Retina (tissue), 1 donor: Measurements from ENCODE around the gene MYOM3.
A peak's percentile ranks its signal among the peaks of the same experiment; 100 is the strongest.

Experiments
- DNase-seq: peaks from one replicate; pipeline ENCODE4 v3.0.0-alpha.2; 2016

The MYOM3 gene

DNA sequence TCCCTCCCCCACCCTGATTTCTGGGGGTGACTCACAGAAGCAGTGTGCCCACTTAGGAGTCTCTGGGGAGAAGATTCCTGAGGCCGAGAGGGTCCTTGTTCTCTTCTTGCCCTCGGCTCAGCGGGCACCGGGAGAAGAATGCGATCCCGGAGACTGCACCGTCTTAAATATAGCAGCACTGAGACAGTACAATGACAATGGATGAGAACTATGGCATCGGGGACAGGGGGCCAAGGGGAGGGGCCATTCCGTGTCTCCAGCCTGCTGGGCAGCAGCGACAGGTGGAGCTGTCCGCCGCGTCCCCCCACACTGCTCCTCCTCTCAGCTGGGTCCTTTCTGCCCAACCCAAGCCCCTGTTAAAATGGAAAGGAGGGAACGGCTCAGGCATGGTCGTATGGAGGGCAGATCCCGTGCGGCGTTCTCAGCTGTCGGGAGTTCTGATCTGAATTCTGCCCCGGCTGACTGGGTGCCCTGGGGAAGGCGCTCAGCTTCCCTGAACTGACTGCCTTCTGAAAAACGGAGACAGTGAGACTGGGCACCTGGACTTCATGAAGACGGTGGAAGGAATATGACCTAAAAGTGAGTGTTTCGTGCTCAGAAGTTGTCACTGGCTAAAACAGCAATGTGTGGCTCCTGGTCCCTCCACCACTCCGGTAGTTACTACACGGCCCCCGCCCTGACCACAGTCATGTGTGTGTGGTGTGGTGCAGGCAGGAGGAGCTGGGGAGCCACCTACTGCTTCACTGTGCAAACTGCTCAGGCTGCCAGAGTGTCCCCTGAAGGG, at the start of gene MYOM3:
MYOM3 (minus strand) TSS at position 140 of the 784 bp plus-strand sequence. CDS start 3,499 bp downstream, outside the sequence.
- DNase-seq: peak; percentile 74

DNA sequence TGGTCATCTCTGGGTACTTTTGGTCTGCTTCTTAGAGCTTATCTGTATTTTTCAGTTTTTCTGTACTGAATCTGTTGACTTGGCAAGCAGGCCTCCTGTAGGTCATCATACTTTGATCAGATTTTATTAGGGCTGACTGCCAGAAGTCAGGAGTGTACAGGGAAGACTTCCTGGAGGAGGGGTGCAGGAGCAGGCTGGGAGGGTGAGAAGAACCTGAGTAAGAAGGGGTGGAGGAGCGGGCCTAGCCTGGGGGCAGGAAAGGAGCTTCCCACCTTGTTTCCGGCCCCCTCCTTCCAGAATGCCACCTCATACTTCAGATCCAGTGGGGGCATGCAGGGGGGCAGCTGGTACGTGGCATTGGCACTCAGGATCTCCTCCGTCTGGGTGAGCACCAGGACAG, 49.3 kb upstream of the MYOM3 start:
- DNase-seq: no peak

DNA sequence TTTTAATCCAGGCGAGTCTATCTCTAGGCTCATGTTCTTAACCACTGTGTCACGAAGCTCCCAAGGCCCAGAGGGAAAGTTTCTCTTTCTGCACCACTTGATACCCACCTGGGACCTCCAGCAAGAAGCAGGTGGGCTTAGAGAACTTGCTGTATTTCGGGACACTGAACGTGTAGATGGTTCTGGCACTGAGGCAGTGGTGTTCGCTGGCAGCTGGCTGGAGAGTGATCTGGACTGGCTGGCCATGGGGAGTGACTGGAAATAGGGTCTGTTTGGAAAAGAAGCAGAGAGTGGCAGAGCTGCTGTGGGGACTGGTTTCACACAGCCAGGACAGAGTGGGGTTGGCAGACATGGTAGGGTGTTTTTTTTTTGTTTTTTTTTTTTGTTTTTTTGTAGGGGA, 47.4 kb upstream of the MYOM3 start:
- DNase-seq: no peak

GRCh38 chr1:24157918-24158481, 46.1 kb upstream of the MYOM3 start:
- no peak for DNase-seq

GRCh38 chr1:24156542-24157260, 44.8 kb upstream of the MYOM3 start:
- no peak for DNase-seq

- DNase-seq: no peak
Measured at GRCh38 chr1:24155011-24155782, 43.3 kb upstream of the MYOM3 start.

GRCh38 chr1:24154215-24154614, 42.3 kb upstream of the MYOM3 start:
- DNase-seq: no peak

DNA sequence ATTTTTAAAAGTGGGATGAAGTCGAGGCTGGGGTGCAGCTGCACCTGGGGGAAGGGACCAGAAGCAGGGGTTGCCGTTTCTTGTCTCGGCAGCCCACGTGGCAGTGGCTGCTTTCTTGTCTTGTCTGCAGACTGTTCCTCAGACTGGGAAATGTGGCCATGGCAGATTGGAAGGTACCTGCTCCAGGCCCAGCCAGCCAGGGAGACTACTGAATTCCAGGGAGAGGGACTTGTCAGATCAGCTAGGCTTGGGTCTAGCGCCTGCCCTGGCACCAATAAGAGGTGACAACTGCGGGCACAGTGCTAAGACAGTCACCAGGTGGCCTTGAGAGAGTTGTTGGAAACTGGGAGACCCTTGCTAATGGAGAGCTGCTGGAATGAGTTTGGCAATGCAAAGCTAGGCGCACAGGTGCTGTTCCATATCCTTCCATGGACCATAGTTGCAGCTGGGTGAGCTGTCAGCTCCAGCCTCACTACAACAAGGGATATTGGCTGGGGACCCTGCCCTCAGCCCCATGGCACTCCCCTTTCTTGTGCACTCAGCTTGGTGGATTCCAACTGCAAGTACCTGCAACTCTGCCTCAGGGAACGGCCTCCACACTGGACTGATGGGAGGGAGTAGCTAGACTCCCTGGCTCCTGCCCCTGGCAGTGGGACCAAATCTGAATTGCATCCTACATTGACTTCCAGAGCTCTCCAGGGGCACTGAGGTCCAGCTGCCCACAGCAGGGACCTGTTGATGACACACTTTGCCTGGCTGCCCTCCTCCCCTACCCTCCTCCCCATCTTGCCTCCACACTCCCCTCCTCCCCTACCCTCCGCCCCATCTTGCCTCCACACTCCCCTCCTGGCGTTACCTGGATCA, 40.9 kb upstream of the MYOM3 start:
- DNase-seq: no peak

DNA sequence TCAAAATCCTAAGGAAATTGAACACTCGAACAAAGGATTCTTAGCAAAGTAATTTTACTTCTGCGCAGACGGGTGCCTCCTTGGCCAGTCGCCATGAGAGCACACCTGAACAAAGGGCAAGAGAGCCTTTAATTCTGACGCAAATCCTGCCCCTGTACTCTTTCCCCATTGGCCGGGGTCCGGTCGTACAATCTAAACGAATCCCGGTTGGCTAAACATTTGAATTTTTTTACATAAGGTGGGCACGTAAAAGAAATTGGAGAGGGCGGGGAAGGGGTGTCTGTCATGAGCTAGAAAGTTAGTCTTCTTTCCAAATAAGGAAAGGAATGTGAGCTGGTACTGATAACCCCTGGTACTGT, 39.2 kb upstream of the MYOM3 start:
- DNase-seq: no peak

DNA sequence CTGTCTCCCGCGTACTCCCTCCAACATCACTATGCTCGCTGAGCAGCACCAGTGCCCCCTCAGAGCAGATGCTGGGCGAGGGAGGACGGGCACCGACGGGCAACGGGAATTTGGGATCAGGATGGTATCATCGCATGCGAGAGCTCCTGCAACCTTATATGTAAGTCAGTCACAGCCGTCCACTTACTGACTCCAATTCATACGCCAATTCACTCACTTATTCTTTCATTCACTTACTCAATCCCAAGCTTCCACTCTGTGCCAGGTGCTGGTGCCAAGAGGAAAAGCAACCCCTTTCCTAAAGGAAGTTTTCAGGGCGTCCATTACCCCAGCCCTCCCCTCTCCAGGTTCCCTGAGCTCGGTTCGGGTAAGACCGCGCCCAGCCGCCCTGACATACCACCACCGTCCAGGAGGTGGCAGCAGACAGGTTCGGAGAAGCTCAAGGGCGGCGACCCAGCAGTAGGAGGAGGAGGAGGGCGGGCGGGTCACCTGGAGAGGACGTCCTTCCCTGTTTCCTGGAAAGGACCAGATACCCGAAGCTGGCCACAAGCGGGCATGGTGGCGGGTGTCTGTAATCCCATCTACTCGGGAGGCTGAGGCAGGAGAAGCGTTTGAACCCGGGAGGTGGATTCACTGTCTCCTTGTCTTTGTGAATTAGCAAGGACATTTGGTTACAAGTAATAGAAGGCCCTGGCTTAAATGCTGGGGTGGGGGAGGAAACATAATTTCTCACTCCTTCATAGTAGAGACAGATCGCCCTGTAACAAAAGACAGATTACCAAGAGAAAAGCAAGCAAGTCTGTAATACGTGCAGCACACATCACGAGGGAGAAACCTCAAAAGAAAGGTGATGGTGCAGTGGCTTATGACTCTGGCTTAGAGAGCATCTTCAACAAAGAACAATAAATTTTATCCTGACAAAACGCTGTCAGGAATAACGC, 38.6 kb upstream of the MYOM3 start:
- peak; percentile 91 for DNase-seq

- no peak for DNase-seq
Measured at GRCh38 chr1:24149866-24150233, 37.9 kb upstream of the MYOM3 start.

- no peak for DNase-seq
Measured at GRCh38 chr1:24147816-24148215, 35.9 kb upstream of the MYOM3 start.

DNA sequence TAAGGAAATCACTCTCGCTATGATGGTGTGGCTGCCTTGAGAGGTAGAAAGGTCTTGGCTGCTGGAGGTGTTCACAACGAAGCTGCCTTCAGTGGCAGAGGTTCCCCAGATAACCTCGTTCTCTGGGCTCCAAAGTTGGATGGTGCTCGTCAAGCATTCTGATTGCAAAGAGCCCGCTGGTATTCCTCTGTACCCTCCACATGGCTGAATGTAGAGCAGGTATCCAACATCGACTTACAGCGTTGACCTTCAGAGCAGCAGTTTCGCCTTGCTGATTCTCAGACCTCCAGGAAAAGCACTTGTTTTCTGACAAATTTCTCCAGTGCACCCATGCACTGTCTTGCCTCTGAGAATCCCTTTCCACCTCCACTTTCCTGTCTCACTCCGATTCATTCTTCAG, 35.3 kb upstream of the MYOM3 start:
- DNase-seq: no peak

GRCh38 chr1:24142546-24143534, 30.9 kb upstream of the MYOM3 start, which contains the start of gene IL22RA1:
Gene IL22RA1 (minus strand): TSS chr1:24143140. CDS start chr1:24143082, 58 bp downstream.
- no peak for DNase-seq

DNA sequence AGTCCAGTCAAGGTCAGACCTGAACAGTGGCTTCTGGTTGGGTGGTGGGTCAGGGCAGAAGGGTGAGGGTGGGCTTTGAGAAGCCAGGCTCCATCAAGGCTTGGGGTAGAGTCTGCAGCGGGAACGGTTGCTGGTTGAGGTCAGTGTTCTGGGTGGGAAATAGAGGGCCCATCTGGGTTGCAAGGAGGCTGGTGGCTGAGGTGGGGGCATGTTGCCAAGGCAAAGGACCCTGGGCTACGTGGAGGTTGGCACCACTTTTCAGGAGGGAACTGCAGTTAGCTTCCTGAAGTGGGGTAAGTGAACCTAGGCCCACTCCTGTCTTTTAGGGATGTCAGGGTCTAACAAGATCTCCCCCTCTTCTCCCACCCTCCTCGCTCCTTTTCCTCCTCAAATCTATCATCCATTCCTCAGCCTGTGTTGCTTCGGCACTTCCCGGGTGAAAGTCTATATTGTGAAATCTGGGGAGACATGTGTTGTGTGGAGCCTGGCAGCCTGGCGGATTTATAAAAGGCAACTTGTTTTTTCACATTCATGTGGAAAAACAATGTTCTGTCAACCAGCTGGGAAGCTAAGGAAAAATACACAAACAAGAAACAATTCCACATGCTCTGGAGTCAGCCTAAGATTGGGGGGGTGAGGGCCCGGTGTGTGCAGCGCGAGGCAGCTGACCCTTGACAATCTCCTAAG, 29.5 kb upstream of the MYOM3 start:
- DNase-seq: no peak

DNA sequence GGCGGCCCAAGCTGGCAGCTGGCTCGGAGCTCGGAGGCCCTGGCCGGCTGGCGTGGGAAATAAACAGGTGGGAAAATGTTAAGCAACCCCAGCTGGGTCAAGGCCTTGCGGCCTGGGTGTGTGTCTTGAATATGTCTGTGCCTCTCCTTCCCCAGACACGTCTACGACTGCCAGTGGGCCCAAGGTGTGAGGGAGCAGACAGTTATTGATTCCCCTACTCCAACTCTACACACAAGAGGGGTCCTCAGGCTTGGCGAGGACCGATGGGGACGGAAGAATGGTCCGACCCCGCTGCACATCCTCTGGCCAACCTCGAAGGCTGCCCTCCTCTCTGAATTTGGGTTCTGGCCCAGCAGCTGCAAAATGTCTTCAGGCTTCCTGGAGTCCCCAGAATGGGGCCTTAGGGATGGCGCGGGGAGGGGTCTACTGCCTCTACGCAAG, 28.8 kb upstream of the MYOM3 start:
- DNase-seq: no peak

DNA sequence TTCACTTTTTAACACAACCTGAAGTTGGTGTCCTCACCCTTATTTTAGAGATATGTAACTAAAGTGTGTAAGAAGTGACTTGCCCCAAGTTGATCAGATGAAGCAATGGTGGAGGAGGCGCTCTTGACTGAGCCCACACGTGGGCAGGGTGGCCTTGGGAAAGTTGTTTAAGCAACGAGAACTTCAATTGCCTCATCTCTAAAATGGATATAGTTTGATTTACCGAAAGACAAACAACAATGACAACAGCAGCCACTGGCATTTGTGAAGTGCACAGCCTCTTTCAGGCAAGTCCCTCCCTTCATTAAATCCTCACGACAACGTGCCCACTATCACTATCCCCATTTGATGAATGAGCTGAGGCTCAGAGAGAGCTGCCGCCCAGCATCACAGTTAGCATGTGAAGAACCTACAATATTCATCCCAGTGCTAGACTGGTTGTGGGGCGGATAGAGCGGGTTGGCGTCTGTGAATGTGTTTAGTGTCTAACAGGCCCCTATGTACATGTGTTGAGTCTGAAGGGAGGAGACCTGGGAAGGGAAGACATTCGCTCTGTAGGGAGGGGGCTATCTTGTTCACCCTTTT, 28.0 kb upstream of the MYOM3 start:
- no peak for DNase-seq

DNA sequence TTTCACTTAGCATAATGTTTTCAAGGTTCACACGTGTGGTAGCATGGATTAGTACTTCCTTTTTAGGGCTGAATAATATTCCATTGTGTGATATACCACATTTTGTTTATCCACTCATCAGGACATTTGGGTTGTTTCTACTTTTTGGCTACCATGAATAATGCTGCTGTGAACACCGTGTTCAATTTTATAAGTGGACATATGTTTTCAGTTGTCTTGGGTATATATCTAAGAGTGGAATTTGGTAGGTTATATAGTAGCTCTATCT, 27.2 kb upstream of the MYOM3 start:
- no peak for DNase-seq
